Measurements from ENCODE around the gene C16orf74.

The C16orf74 gene

DNA sequence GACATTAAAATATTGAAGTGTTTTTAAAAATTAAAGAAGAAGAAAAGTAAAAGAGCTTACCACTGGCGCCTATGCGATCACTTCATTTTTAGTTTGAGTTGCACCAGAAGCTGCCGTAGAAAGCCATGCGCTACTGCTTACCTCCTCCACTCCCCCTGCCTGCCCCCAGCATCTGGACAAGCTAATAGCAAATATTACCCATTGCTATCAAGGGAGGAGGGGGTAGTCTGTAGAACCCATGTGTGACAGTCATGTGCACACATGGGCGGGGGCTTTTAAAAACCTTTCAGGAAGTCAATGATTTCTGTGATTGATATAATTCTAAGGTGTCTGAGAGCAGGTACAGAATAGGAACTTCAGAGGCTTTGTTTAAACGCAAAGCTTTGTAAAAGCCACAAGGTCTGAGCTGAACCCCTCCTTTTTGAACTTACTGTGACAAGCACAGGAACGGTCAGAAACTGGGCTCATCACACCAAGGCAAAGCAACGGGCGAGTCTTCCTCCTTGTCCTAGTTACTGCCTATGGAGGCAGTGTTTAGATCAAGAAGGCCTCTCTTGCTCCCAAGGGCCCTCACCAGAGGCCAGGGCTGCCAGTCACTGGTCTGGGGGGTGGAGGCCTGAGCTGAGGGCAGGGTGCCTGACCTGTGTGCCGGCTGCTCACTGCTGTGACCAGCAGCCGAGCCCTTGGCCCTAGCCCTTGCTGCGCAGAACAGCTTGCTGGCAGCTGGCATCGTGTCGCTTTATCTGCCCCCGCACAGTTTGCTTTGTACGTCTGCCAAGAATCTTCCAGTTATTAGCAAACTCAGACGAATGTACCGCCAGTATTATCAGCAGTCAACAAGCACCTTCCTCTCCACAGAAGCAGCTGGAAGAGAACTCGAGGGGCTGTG, 77.1 kb downstream of the C16orf74 start:
- peak; percentile 20 for DNase-seq (ENCODE audit: low spot score)

GRCh38 chr16:85670840-85671239, 80.1 kb downstream of the C16orf74 start:
- no peak for DNase-seq (ENCODE audit: low spot score)

- no peak for DNase-seq (ENCODE audit: low spot score)
These were observed 82.0 kb downstream of the C16orf74 start for GRCh38 chr16:85668676-85669424.

GRCh38 chr16:85667841-85668413, 83.0 kb downstream of the C16orf74 start:
- no peak for DNase-seq (ENCODE audit: low spot score)

DNA sequence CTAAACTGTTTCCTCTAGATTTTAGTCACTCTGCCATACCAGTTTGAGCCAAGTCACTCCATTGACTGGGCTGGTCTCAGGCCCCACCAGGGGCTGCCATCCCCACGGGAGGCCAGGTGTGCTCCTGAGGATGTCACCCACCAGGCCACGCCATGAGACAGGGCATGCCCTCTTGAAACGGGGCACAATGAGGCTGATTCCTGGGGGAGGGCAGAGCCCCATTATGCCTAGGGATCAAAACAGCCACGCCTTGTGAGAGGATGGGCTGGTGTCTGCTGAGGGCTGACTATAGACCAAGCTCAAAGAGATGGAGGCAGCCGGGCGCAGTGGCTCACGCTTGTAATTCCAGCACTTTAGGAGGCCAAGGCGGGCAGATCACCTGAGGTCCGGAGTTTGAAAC, 83.6 kb downstream of the C16orf74 start:
- DNase-seq (ENCODE audit: low spot score), result no peak

DNA sequence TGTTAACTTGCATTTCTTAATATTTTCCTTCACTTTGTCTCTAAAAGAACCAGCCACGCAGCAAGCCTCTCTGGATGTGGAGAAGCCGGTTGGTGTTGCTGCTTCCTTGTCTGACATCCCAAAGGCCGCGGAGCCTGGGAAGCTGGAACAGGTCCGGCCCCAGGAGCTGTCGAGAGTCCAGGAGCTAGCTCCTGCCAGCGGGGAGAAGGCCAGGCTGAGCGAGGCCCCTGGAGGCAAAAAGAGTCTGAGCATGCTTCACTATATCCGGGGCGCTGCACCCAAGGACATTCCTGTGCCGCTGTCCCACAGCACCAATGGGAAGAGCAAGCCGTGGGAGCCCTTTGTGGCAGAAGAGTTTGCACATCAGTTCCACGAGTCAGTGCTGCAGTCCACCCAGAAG, 85.0 kb downstream of the C16orf74 start:
- DNase-seq (ENCODE audit: low spot score), result no peak

DNA sequence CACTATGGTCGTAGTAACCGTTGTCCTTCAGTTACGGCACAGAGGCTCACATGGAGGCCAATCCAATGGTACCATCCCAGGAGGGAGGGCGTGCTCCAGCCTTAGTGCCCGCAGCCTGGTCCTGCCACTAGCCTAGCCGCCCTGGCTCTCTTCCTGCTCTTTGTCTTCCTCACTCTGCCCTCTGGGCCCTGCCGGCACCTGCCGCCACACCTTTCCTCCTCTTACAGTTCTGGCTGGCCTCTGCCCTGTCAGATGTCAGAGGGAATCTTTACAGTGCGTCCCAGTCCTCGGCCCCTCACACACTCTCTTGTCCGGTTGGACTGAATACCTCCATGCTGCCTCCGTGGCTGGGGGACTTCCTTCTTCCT, 85.5 kb downstream of the C16orf74 start:
- no peak for DNase-seq (ENCODE audit: low spot score)

DNA sequence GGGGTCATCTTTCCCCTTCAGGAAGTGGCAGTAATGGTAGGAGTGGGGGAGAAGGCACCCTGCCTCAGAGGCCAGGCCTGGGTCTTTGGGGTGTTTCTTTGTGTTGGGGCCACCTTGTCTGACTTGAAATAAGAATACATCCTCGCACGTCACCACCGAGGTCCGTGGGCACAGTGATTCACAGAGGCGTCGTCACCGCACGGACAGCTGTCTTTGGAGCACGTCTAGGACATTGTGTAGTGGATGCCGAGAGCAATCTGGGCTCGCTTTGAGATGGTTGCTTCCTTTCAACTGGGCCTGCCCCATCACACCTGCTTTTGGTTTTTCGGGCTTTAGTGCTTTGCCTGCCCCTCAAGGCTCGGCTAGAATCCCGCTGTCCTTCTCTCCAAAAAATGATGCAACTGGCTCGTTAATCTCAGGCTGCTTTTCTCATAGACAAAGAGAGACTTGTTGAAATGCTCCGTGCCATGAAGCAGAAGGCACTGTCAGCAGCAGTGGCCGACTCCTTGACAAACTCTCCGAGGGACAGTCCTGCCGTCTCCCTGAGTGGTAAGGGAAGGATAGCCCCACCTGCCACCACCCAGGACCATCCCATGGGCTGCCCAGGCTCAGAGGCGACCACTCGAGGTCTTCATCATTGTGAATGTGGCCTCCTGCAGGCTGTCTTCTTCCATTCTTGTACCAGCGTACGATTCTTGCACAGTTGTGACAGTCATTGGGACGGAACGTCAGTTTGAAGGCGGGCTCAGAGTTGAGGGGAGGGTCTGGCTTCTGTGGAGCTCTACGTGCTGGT, 86.1 kb downstream of the C16orf74 start:
- no peak for DNase-seq (ENCODE audit: low spot score)

DNA sequence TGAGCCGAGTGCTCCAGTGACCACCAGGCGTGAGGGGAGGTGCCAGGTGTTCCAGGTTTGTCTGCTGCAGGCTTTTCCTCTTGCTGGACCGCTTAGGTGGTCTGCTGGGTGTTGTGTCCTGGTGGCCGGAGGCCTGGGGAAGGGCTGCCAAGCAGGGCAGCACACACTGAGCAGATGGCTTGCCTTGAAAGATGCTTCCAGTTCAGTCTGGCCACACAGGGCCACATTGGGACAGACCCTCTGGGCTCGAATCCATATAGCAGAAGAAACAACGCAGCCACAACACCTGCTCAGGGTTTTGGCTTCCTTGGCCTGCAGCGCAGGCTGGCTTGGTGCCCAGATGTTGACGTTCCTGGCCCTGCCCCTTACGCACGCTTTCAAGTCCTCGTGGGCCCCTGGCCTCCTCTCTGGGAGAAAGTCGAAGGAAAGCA, 87.0 kb downstream of the C16orf74 start:
- no peak for DNase-seq (ENCODE audit: low spot score)

DNA sequence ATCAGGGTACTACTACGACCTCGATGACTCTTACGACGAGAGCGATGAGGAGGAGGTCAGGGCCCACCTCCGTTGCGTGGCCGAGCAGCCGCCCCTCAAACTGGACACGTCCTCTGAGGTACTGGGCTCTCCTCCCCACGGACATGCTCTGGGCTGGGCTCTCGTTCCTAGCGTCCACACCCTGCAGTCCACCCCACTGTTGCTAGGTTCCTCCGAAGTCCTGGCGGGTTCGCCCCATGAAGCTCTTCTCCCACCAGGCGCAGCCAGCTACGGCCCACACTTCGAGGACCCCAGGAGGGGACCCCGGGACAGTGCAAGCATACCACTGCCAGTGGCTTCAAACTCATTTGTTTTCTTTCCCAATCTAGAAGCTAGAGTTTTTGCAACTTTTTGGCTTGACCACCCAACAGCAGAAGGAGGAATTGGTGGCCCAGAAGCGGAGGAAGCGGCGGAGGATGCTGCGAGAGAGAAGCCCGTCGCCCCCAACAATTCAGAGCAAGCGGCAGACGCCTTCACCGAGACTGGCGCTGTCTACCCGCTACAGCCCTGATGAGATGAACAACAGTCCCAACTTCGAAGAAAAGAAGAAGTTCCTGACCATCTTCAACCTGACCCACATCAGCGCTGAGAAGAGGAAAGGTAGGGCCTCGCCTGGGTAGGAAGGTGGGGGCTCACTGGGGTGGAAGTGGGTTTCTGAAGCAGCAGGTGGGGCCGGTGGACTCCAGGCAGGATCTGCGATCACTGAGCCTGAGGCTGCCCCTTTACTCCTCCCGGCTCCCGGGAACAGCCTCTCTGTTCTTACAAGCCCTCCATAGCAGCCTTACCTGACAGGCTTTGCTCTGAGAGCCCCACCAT, 87.7 kb downstream of the C16orf74 start:
- DNase-seq (ENCODE audit: low spot score), result no peak

DNA sequence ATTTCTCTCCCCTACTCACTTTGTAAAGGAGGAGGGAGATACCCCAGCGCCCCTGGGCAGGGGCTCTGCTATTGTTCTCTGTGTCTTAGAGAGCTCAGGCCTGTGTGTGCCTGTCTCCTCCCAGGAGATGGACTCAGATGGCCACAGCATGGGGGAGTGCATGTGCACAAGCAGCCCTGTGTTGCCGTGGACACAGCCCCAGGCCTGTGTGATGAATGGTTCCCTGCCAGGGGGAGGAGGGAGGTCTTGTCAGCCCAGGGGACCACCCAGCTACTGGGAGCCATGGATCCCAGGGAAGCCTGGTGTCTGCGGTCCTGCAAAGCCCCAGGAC, 88.4 kb downstream of the C16orf74 start:
- no peak for DNase-seq (ENCODE audit: low spot score)

GRCh38 chr16:85661740-85662481, 89.0 kb downstream of the C16orf74 start:
- DNase-seq (ENCODE audit: low spot score), result no peak

- DNase-seq (ENCODE audit: low spot score), result no peak
These were observed 89.8 kb downstream of the C16orf74 start for GRCh38 chr16:85660843-85661739.

GRCh38 chr16:85659805-85660511, 90.9 kb downstream of the C16orf74 start:
- peak; percentile 86 for DNase-seq (ENCODE audit: low spot score)

DNA sequence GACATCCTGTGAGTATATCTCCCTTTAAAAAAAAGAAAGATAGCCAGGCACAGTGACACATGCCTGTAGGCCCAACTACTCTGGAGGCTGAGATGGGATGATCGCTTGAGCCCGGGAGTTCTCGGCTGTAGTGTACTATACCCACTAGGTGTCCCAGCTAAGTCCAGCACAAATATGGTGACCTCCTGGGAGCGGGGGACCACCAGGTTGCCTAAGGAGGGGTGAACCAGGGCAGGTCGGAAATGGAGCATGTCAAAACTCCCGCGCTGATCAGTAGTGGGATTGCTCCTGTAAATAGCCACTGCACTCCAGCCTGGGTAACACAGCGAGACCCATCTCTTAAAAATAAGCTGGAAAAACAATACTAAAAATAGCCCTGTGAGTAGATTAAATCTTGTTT, 91.6 kb downstream of the C16orf74 start:
- DNase-seq (ENCODE audit: low spot score), result no peak

GRCh38 chr16:85658504-85659326, 92.2 kb downstream of the C16orf74 start:
- no peak for DNase-seq (ENCODE audit: low spot score)

GRCh38 chr16:85657996-85658395, 92.9 kb downstream of the C16orf74 start:
- DNase-seq (ENCODE audit: low spot score), result no peak
